NCI-H1105 treated with DMSO at 0.1 percent for 48 hours (cell line): ENCODE results near the gene C9orf43.
"Not testable (repeated sequence)": the region's sequence is repeated elsewhere in the genome, so short reads cannot be mapped to it uniquely, and the experiment has no call there.

ENCODE experiments used
- DNase-seq: peaks from one replicate; lab custom pipeline; 2025; lab: John Stamatoyannopoulos, UW

C9orf43 gene

GRCh38 chr9:113416149-113416721 lies 5.7 kb downstream of the C9orf43 start:
- no peak for DNase-seq

- no peak for DNase-seq
These were observed 6.8 kb downstream of the C9orf43 start for GRCh38 chr9:113417370-113417769.

- DNase-seq = no peak
These were observed 11.2 kb downstream of the C9orf43 start for GRCh38 chr9:113421726-113422125.

- no peak for DNase-seq
These were observed 14.5 kb downstream of the C9orf43 start for GRCh38 chr9:113425072-113425471.

GRCh38 chr9:113426701-113427100 lies 16.2 kb downstream of the C9orf43 start:
- DNase-seq = no peak

GRCh38 chr9:113427629-113428028 lies 17.1 kb downstream of the C9orf43 start:
- no peak for DNase-seq

- DNase-seq = no peak
These were observed 17.6 kb downstream of the C9orf43 start for GRCh38 chr9:113428062-113428615.

- DNase-seq = no peak
These were observed 20.6 kb downstream of the C9orf43 start for GRCh38 chr9:113431191-113431590.

GRCh38 chr9:113436728-113437515 lies 26.4 kb downstream of the C9orf43 start:
- no peak for DNase-seq

- not testable (repeated sequence) for DNase-seq
These were observed 27.2 kb downstream of the C9orf43 start for GRCh38 chr9:113437716-113438115.

- no peak for DNase-seq
These were observed 34.2 kb downstream of the C9orf43 start for GRCh38 chr9:113444736-113445135.

GRCh38 chr9:113446323-113446740 lies 35.8 kb downstream of the C9orf43 start:
- DNase-seq = peak; percentile 51

- no peak for DNase-seq
These were observed 38.8 kb downstream of the C9orf43 start for GRCh38 chr9:113449376-113449775.

- DNase-seq = no peak
These were observed 41.6 kb downstream of the C9orf43 start for GRCh38 chr9:113452113-113452605.

GRCh38 chr9:113454914-113455761 lies 44.6 kb downstream of the C9orf43 start:
- no peak for DNase-seq

- no peak for DNase-seq
These were observed 45.7 kb downstream of the C9orf43 start for GRCh38 chr9:113456235-113456634.

- DNase-seq = no peak
These were observed 50.7 kb downstream of the C9orf43 start for GRCh38 chr9:113461285-113461684.

GRCh38 chr9:113461943-113462342 lies 51.4 kb downstream of the C9orf43 start:
- DNase-seq = no peak

- DNase-seq = no peak
These were observed 52.3 kb downstream of the C9orf43 start for GRCh38 chr9:113462781-113463286.

- DNase-seq = peak; percentile 81
These were observed 53.1 kb downstream of the C9orf43 start, which contains the start of gene RGS3 for GRCh38 chr9:113463418-113464285. Gene RGS3, plus strand, starts transcription at chr9:113463727. Its CDS starts 76 bp downstream, at chr9:113463803.

- DNase-seq = no peak
These were observed 53.7 kb downstream of the C9orf43 start for GRCh38 chr9:113464286-113464660.
